PC-9 (cell line): ENCODE measurements around the gene PRCP. TPM values are rescaled to one million over a fixed set of nuclear protein-coding genes. Genes with fewer than 3 reads are reported as not detected.

Source experiments
- BruUV-seq: library from RNA; stranded (reverse); fragments of 400-500 nt; replicated peaks from 2 replicates; lab custom pipeline; 2021; lab: Mats Ljungman, UMichigan
- CTCF ChIA-PET: fragments of 300-600 bp; sonication (Branson Sonifier 250); formaldehyde crosslinking; loops from one replicate; lab custom pipeline; 2022; ENCODE audit warnings: antibody characterized with exemption; lab: Charles Lee
- POLR2A ChIA-PET: fragments of 300-600 bp; sonication (Branson Sonifier 250); formaldehyde crosslinking; loops from one replicate; lab custom pipeline; 2022; ENCODE audit warnings: antibody characterized with exemption; ENCODE audit not compliant: unreplicated experiment; lab: Charles Lee
- DNase-seq, 2 experiments: peaks; one replicate each; pipeline versions ENCODE4 v3.0.0 to v3.0.0-alpha.2; 2015 to 2022; ENCODE audit warnings: mixed read lengths in 1 of 2
- H2AFZ ChIP-seq: fragments of 200-600 bp; sonication (generic); 2 replicates; pipeline ENCODE4 v1.8.1; 2017; ENCODE audit warnings: antibody characterized with exemption
- H3F3A ChIP-seq: fragments of 200-600 bp; sonication (generic); 2 replicates; pipeline ENCODE4 v1.8.1; 2017; ENCODE audit warnings: antibody characterized with exemption, mild to moderate bottlenecking, low read depth; ENCODE audit not compliant: insufficient read depth
- H3K27ac ChIP-seq: fragments of 200-600 bp; sonication (generic); 2 replicates; pipeline ENCODE4 v1.6.1; 2016; ENCODE audit warnings: mixed run types
- H3K27me3 ChIP-seq: fragments of 200-600 bp; sonication (generic); 2 replicates; pipeline ENCODE4 v1.6.1; 2016; ENCODE audit warnings: low read depth, mixed run types; ENCODE audit not compliant: insufficient read depth
- H3K36me3 ChIP-seq: fragments of 200-600 bp; sonication (generic); 2 replicates; pipeline ENCODE4 v1.6.1; 2016; ENCODE audit warnings: low read depth, mixed run types
- H3K4me1 ChIP-seq: fragments of 200-600 bp; sonication (generic); replicated peaks from 2 replicates; pipeline ENCODE4 v1.6.1; 2016; ENCODE audit warnings: mixed run types; ENCODE audit not compliant: insufficient read depth
- H3K4me2 ChIP-seq: fragments of 200-600 bp; sonication (generic); 2 replicates; pipeline ENCODE4 v1.6.1; 2017; ENCODE audit warnings: mixed run types
- H3K4me3 ChIP-seq: fragments of 200-600 bp; sonication (generic); 2 replicates; pipeline ENCODE4 v1.6.1; 2016; ENCODE audit warnings: mixed run types
- H3K79me2 ChIP-seq: fragments of 200-600 bp; sonication (generic); 2 replicates; pipeline ENCODE4 v1.6.1; 2017; ENCODE audit warnings: low read depth, mixed run types
- H3K9me2 ChIP-seq: fragments of 200-600 bp; sonication (generic); 2 replicates; pipeline ENCODE4 v1.8.1; 2017; ENCODE audit warnings: mild to moderate bottlenecking; ENCODE audit not compliant: insufficient read depth
- H3K9me3 ChIP-seq: fragments of 200-600 bp; sonication (generic); 2 replicates; pipeline ENCODE4 v1.8.1; 2016; ENCODE audit warnings: low read depth; ENCODE audit not compliant: insufficient read depth
- H4K20me1 ChIP-seq: fragments of 200-600 bp; sonication (generic); 2 replicates; pipeline ENCODE4 v1.8.1; 2017; ENCODE audit not compliant: insufficient read depth
- CTCF ChIP-seq: fragments of 200-600 bp; sonication (generic); conservative IDR thresholded peaks from 2 replicates; pipeline ENCODE4 v1.6.1; 2017; ENCODE audit warnings: mixed run types, antibody characterized with exemption, mild to moderate bottlenecking, moderate library complexity
- EZH2 ChIP-seq: fragments of 200-600 bp; sonication (generic); IDR thresholded peaks from 2 replicates; pipeline ENCODE4 v1.8.0; 2017; ENCODE audit warnings: antibody characterized with exemption, low read depth
- intact Hi-C: fragments of 100-400 bp; cut with micrococcal nuclease; formaldehyde crosslinking; loops from one replicate; pipeline ENCODE4 v1.10.0; 2022; ENCODE audit not compliant: unreplicated experiment
- total RNA-seq: library from RNA; stranded (reverse); gene quantifications from 2 replicates; pipeline ENCODE4 v1.2.3, GENCODE V29; 2021

PRCP gene
- total RNA-seq, 1 experiment from 2014 or later: 42.7 TPM

GRCh38 chr11:82863209-82863608 lies 37.0 kb downstream of the PRCP start:
- CTCF ChIA-PET: interaction anchor here (0.6 to 0.8 kb wide), 2 partner anchors 87 to 101 kb away, joined by 3 read pairs; no protein-coding TSS in a partner anchor

GRCh38 chr11:82862379-82862778 lies 37.9 kb downstream of the PRCP start:
- Histone ChIP-seq H4K20me1 (no peaks in the 10 kb centered on the region), H3K27me3 (no peaks in the 10 kb centered on the region), H3K4me2 (no peak overlapping the region), H3K9me2 (no peaks in the 10 kb centered on the region), H3K9me3 (no peaks in the 10 kb centered on the region), H3F3A (peaks cover 23% of the 10 kb centered on the region), H2AFZ (no peak overlapping the region), H3K4me1 (peaks cover 27% of the 10 kb centered on the region), H3K36me3 (no peaks in the 10 kb centered on the region), H3K27ac (no peak overlapping the region), H3K4me3 (no peak overlapping the region), H3K79me2 (no peaks in the 10 kb centered on the region)
- BruUV-seq: no TSS peak
- POLR2A ChIA-PET: no interaction called here
- intact Hi-C loops: no loop called here
- TF ChIP-seq EZH2 (no peak), CTCF (no peak)
- no peak for DNase-seq
- CTCF ChIA-PET: no interaction called here

More at GRCh38 chr11:82863209-82863608, 37.0 kb downstream of the PRCP start:
- TF ChIP-seq EZH2: no peak
- TF ChIP-seq CTCF: no peak
- Histone ChIP-seq H4K20me1 (no peaks in the 10 kb centered on the region), H3K9me3 (no peaks in the 10 kb centered on the region), H3K4me1 (peaks cover 22% of the 10 kb centered on the region), H3F3A (peaks cover 16% of the 10 kb centered on the region), H3K36me3 (no peaks in the 10 kb centered on the region), H3K27me3 (no peaks in the 10 kb centered on the region), H3K4me3 (no peak overlapping the region), H3K4me2 (no peak overlapping the region), H3K27ac (no peak overlapping the region), H3K9me2 (no peaks in the 10 kb centered on the region), H3K79me2 (no peaks in the 10 kb centered on the region), H2AFZ (no peak overlapping the region)
- intact Hi-C loops: no loop called here
- no peak for DNase-seq
- POLR2A ChIA-PET: no interaction called here
- no TSS peak for BruUV-seq

GRCh38 chr11:82859750-82860149 lies 40.5 kb downstream of the PRCP start:
- intact Hi-C loops: loop anchor here (2.0 kb wide), 1 partner anchor 41 kb away; the partner anchor contains the start of genes DDIAS and PRCP
- Histone ChIP-seq H3K36me3 (no peaks in the 10 kb centered on the region), H3K9me3 (no peaks in the 10 kb centered on the region), H3K79me2 (no peaks in the 10 kb centered on the region), H4K20me1 (no peaks in the 10 kb centered on the region), H3F3A (peaks cover 23% of the 10 kb centered on the region), H3K27ac (no peak overlapping the region), H3K4me3 (no peak overlapping the region), H3K27me3 (no peaks in the 10 kb centered on the region), H2AFZ (no peak overlapping the region), H3K9me2 (no peaks in the 10 kb centered on the region), H3K4me2 (peak overlapping the region; percentile 67; the same call in 1 of the 2 replicates), H3K4me1 (peaks cover 27% of the 10 kb centered on the region)
- no peak for TF ChIP-seq EZH2
- no peak for TF ChIP-seq CTCF
- no TSS peak for BruUV-seq
- DNase-seq: no peak
- ChIA-PET CTCF (interaction anchor here (0.6 kb wide), 2 partner anchors 8 to 55 kb away, joined by 3 to 4 read pairs; no protein-coding TSS in a partner anchor), POLR2A (interaction anchor here (0.6 to 0.7 kb wide), 2 partner anchors 40 to 42 kb away, joined by 3 to 5 read pairs; partner anchors contain the start of genes DDIAS and PRCP)
